Psoas muscle (tissue), 8 donors: ENCODE measurements around the gene TAF10. TPM values are rescaled to one million over a fixed set of nuclear protein-coding genes. Genes with fewer than 3 reads are reported as not detected.
A peak's percentile ranks its signal among the peaks of the same experiment; 100 is the strongest.

ENCODE experiments used
- ATAC-seq, 4 donors: fragments of 200-7000 bp; cut with Tn5 transposase; one replicate each; pipeline ENCODE4 v1.9.1; 2020; ENCODE audit warnings: moderate library complexity in 3 of 4, mild to moderate bottlenecking in 2 of 4
- DNase-seq, 2 donors: peaks; one replicate each; pipeline ENCODE4 v3.0.0-alpha.2; 2020
- H3K27ac ChIP-seq: fragments of 200-600 bp; one replicate; pipeline ENCODE4 v1.8.0; 2022
- H3K27me3 ChIP-seq, 3 donors: fragments of 200-600 bp in 1 of 3; one replicate each; pipeline versions ENCODE4 v1.6.1 to v1.8.0; 2013 to 2022; ENCODE audit warnings: low read length in 2 of 3, mild to moderate bottlenecking in 2 of 3, moderate library complexity in 1 of 3; ENCODE audit not compliant: insufficient read depth in 3 of 3
- H3K36me3 ChIP-seq, 2 donors: fragments of 200-600 bp in 1 of 2; one replicate each; pipeline versions ENCODE4 v1.6.1 to v1.8.0; 2013 to 2022; ENCODE audit warnings: low read depth in 1 of 2, mild to moderate bottlenecking in 1 of 2, moderate library complexity in 1 of 2; ENCODE audit not compliant: insufficient read depth in 1 of 2
- H3K4me1 ChIP-seq: fragments of 200-600 bp; one replicate; pipeline ENCODE4 v1.8.0; 2022
- H3K4me3 ChIP-seq: fragments of 200-600 bp; one replicate; pipeline ENCODE4 v1.8.0; 2022; ENCODE audit warnings: mild to moderate bottlenecking
- H3K9me3 ChIP-seq: fragments of 200-600 bp; one replicate; pipeline ENCODE4 v1.8.0; 2022
- WGBS, 3 donors: extraction: QIAGEN DNeasy Blood & Tissue Kit; methylation state at CpG; one replicate each; pipeline versions ENCODE4 v1.1.6 to v1.1.7; 2013; 5-methylcytosine and 5-hydroxymethylcytosine counted together
- intact Hi-C, 2 donors: fragments of 100-400 bp; cut with DNase I; formaldehyde crosslinking; loops; one replicate each; pipeline versions ENCODE4 v1.11.0 to v1.14.2; 2022
- polyA plus RNA-seq, 3 donors: library from polyadenylated mRNA; stranded (reverse); fragments of 200-250 nt; gene quantifications; one replicate each; pipeline ENCODE4 v1.2.3, GENCODE V29; 2013
- total RNA-seq, 4 donors: library from RNA; stranded (reverse); fragmentation: NEBNext Ultra II Directional in 2 of 4; extraction: Animal tissue kit (Norgen Biotek cat#: 25700) in 2 of 4; gene quantifications; one replicate each; pipeline versions ENCODE4 v1.2.1 to v1.2.4, GENCODE V29; 2021 to 2023
- TF ChIP-seq, protein P1 (sequence below): fragments of 200-600 bp; IDR thresholded peaks from one replicate; pipeline ENCODE4 v1.8.0; 2022; ENCODE audit warnings: antibody characterized with exemption
- donor health status: healthy with polysubstance abuse.
- donor health status: DM: no; HTN: no; CAD: no; lungs with moderate emphysema.
- donor health status: Bipolar disorder and iron deficiency.
- donor health status: healthy.
- donor health status: DM: yes; HTN: yes; CAD: no.
- donor health status: DM: no; HTN: no; CAD: no.
- donor health status: DM: no; HTN: no; CAD: no.
- donor health status: DM: yes; HTN: yes; CAD: no.

TAF10 gene
- total and polyA plus RNA-seq, 7 donors = 67.0 to 119 (median 80.3) TPM

DNA sequence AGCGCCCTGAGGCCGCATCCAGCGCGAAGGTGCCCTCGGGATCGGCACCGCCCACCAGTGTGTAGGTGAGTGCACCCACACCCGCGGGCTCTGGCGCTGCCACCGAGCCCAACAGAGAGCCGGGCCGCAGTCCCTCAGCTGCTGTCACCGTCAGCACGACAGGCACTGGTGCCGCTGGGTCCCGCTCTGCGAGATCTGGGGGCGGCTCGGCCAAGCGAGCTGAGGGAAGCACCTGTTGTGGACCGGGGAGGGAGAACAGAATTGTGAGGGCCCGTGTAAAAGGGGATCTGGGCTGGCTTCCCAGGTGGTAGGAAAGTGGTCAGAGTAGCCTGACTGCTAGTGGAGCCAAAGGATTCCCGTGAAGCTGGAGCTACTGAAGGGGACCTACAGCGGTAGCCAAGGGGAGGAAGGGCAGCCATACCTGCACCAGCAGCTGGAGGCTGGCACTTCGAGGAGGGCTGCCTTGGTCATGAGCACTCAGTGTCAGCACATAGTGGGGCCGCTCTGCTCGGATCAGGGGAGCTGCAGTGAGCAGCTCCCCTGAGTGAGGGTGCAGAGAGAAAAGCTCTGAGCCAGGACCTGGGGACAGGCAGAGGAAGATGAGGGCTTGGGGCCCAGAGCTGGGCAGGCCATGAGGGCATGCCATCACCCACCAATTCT is 18.7 kb upstream of the TAF10 start:
- ATAC-seq (no peak), DNase-seq (no peak)
- TF ChIP-seq, protein P1, sequence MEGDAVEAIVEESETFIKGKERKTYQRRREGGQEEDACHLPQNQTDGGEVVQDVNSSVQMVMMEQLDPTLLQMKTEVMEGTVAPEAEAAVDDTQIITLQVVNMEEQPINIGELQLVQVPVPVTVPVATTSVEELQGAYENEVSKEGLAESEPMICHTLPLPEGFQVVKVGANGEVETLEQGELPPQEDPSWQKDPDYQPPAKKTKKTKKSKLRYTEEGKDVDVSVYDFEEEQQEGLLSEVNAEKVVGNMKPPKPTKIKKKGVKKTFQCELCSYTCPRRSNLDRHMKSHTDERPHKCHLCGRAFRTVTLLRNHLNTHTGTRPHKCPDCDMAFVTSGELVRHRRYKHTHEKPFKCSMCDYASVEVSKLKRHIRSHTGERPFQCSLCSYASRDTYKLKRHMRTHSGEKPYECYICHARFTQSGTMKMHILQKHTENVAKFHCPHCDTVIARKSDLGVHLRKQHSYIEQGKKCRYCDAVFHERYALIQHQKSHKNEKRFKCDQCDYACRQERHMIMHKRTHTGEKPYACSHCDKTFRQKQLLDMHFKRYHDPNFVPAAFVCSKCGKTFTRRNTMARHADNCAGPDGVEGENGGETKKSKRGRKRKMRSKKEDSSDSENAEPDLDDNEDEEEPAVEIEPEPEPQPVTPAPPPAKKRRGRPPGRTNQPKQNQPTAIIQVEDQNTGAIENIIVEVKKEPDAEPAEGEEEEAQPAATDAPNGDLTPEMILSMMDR = no peak
- Histone ChIP-seq H3K27me3 (no peaks in the 10 kb centered on the region), H3K4me1 (no peaks in the 10 kb centered on the region), H3K27ac (no peak overlapping the region), H3K36me3 (peaks cover 0 to 31% of the 10 kb centered on the region in 2 donors), H3K9me3 (no peaks in the 10 kb centered on the region), H3K4me3 (no peak overlapping the region)
- intact Hi-C loops = no loop called here
- 80 to 85% (median 81%) methylated on average over 28 of the region's 28 CpGs for WGBS, 3 donors

DNA sequence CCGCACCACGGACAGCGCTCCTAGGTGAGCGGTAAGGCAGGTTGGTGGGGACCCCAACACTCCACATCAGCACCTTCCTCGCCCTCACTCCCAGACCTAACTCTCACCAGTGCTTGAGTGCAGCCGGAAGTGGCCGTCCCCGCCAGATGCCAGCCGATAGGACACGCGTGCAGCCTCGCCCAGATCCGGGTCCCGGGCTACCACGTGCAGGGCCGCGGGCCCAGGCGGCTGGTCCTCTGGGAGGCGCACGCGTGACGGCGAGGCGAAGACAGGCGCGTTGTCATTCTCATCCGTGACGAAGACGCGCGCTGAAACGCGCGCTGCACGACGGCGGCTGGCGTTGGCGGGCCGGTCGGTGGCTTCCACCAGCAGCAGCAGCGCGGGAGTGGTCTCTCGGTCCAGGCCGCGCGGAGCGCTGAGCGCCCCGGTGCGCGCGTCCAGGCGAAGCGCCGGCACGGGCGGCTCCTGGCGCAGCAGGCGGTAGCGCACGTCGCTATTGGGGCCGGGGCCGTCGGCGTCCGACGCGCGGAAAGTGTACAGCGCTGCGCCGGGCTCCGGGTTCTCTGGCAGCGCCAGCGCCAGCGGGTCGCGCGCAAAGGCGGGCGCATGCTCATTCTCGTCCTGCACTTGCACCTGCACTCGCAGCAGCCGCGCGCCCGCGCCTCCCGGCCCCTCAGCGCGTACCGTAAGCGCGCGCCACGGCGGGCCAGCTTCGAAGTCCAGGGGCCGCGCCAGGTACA is 18.0 kb upstream of the TAF10 start:
- no peaks in the 10 kb centered on the region for H3K9me3 ChIP-seq
- WGBS, 3 donors = 78 to 84% (median 83%) methylated on average over 95 to 102 of the region's 102 CpGs
- no peak overlapping the region for H3K27ac ChIP-seq
- ATAC-seq (no peak), DNase-seq (peak in 1 of 2 donors; percentile 53)
- TF ChIP-seq, protein P1 = no peak
- H3K36me3 ChIP-seq = peaks cover 0 to 31% of the 10 kb centered on the region in 2 donors
- H3K4me3 ChIP-seq = no peak overlapping the region
- no peaks in the 10 kb centered on the region for H3K27me3 ChIP-seq
- H3K4me1 ChIP-seq = no peaks in the 10 kb centered on the region
- intact Hi-C loops = no loop called here

DNA sequence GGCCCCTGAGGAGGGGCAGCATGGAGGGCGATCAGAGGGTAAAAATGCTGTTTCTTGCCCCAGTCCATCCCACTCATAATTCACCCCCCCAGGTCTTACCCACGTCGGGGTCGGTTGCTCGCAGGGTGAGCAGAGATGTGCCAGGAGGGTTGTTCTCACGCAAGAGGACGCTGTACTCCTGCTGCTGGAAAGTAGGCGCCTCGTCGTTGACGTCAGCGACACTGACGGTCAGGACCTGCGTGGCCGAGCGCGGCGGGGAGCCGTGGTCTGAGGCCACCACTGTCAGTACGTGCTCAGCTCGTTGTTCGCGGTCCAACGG is 17.5 kb upstream of the TAF10 start:
- peaks cover 0 to 31% of the 10 kb centered on the region in 2 donors for H3K36me3 ChIP-seq

DNA sequence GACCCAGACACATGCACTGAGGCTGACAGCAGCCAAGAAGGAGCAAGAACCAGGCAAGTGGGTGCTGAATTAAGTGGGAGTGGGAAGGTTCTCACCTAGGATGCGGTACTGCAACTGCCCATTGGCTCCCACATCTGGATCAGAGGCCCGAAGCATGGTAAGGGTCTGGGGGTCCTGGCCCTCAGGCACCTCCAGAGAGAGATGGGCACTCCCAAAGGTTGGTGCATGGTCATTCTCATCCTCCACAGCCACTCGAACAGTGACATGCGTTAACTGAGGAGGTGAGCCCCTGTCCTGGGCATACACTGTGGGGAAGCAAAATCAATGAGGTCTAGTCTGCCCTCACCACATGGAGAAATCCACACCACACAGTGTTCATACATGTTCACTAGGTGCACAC is 16.5 kb upstream of the TAF10 start:
- Histone ChIP-seq H3K27ac (no peak overlapping the region), H3K4me3 (no peak overlapping the region), H3K36me3 (peaks cover 0 to 31% of the 10 kb centered on the region in 2 donors), H3K9me3 (no peaks in the 10 kb centered on the region), H3K27me3 (no peaks in the 10 kb centered on the region), H3K4me1 (no peaks in the 10 kb centered on the region)
- intact Hi-C loops = no loop called here
- ATAC-seq (no peak), DNase-seq (no peak)
- WGBS, 3 donors = 92 to 98% (median 96%) methylated on average over 4 of the region's 4 CpGs
- TF ChIP-seq, protein P1 = no peak

More for the DNA sequence above, 17.5 kb upstream of the TAF10 start:
- no peak overlapping the region for H3K27ac ChIP-seq
- no peaks in the 10 kb centered on the region for H3K27me3 ChIP-seq
- no peak overlapping the region for H3K4me3 ChIP-seq
- DNase-seq (no peak), ATAC-seq (no peak)
- WGBS, 3 donors = 92 to 95% (median 92%) methylated on average over 24 of the region's 24 CpGs
- H3K9me3 ChIP-seq = no peaks in the 10 kb centered on the region
- TF ChIP-seq, protein P1 = no peak
- H3K4me1 ChIP-seq = no peaks in the 10 kb centered on the region
- intact Hi-C loops = no loop called here
